Skin epidermis (tissue), 12 donors: Measurements from ENCODE around the gene CCDC80.
"Not testable (repeated sequence)": the region's sequence is repeated elsewhere in the genome, so short reads cannot be mapped to it uniquely, and the experiment has no call there.

Experiments used
- H3K27ac ChIP-seq, 21 experiments: fragments of 200-600 bp; sonication (generic) in 11 of 21; one replicate each; pipeline ENCODE4 v1.5.0; 2020; ENCODE audit warnings: mild to moderate bottlenecking in 3 of 21, inconsistent platforms in 2 of 21, moderate library complexity in 2 of 21
- H3K4me3 ChIP-seq, 7 experiments: fragments of 200-600 bp; sonication (generic) in 2 of 7; one replicate each; pipeline ENCODE4 v1.5.0; 2020; ENCODE audit warnings: inconsistent platforms in 2 of 7, mild to moderate bottlenecking in 2 of 7, moderate library complexity in 1 of 7

Gene CCDC80

GRCh38 chr3:112610121-112610520 lies 30.8 kb downstream of the CCDC80 start:
- Histone ChIP-seq H3K27ac (no peak overlapping the region), H3K4me3 (no peak overlapping the region)

- H3K27ac ChIP-seq: no peak overlapping the region
These were observed 33.1 kb downstream of the CCDC80 start for GRCh38 chr3:112607863-112608262.

GRCh38 chr3:112606098-112606497 lies 34.8 kb downstream of the CCDC80 start:
- no peak overlapping the region for H3K4me3 ChIP-seq
- peak overlapping the region in 2 of 21 experiments; percentile 23 to 26 for H3K27ac ChIP-seq

More at GRCh38 chr3:112607863-112608262, 33.1 kb downstream of the CCDC80 start:
- H3K4me3 ChIP-seq: no peak overlapping the region

GRCh38 chr3:112605285-112605684 lies 35.7 kb downstream of the CCDC80 start:
- H3K4me3 ChIP-seq: no peak overlapping the region
- peak overlapping the region in 1 of 21 experiments; percentile 9 for H3K27ac ChIP-seq

- Histone ChIP-seq H3K4me3 (no peak overlapping the region), H3K27ac (no peak overlapping the region)
These were observed 36.4 kb downstream of the CCDC80 start for GRCh38 chr3:112604536-112604935.

GRCh38 chr3:112602217-112602838 lies 38.6 kb downstream of the CCDC80 start:
- Histone ChIP-seq H3K27ac (no peak overlapping the region), H3K4me3 (no peak overlapping the region)

DNA sequence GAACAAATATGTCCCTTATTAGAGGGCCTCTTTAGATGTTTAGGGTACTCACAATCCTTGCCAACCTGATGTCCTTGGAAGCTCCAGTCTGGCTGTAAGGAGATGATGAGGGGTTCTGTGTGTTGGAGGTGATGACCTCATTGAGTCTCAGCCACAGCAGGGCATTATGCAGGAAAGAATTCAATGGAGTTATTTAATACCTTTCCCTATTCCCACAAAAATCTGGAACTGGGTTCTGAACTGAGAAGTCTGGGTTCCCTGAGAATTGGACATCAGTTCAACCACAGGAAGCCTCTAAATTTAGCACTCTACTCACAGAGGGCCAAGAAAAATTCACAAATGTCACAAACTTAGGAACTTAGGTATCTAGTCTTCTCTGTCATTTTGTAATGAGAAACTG lies 42.2 kb downstream of the CCDC80 start:
- Histone ChIP-seq H3K4me3 (no peak overlapping the region), H3K27ac (no peak overlapping the region)

DNA sequence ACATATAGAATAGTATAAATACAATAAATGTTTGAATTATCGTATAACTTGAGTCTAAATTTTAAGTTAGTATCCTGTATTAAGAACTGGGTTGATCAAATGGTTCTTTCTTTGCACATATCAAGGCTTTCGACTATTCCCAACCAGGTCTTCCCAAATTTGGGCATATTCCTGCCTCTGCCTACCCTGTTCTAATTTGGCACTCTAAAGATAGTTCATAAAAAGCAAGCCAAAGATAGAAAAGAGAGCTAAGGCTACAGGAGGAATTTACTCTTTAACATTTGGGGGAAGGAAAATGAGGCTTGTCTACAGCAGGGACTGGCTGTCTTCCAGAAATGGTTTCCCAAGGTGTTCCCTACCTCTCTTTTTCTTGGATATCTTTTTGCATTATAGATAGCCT lies 43.0 kb downstream of the CCDC80 start:
- Histone ChIP-seq H3K27ac (no peak overlapping the region), H3K4me3 (no peak overlapping the region)

- H3K4me3 ChIP-seq: no peak overlapping the region
- H3K27ac ChIP-seq: no peak overlapping the region
These were observed 46.1 kb downstream of the CCDC80 start for GRCh38 chr3:112594856-112595255.

DNA sequence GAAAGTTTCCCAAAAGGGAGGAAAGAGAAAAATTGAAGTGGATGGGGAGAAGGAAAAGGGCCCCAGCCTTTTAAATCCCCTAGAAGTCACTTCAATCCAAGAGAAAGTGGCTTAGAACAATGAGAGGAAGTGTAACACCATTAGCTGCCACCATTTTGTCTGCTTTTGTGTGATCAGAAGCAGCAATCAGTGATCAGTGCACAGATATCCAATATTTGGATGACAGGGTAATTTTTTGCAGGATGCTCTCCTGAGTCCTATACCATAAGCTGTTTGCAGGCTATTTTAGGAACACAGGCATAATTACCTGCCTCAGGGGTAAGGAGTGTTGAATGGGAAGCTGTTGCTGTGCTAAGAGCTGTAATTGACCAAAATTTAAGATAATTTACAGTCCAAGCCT lies 47.7 kb downstream of the CCDC80 start:
- no peak overlapping the region for H3K27ac ChIP-seq

DNA sequence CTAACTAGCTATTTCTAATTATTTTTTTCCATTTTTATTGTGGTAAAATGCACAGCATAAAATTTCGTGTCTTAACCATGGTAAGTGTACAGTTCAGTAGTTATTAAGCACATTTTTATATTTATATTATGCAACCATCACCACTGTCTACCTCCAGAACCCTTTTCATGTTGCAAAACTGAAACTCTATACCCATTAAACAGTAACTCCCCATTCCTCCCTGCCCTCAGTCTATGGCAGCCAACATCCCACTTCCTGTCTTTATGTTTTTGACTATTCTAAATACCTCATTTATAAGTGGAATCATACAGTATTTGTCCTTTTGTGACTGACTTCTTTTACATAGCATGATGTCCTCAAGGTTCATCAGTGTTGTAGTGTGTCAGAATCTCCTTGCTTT lies 53.6 kb downstream of the CCDC80 start:
- no peak overlapping the region for H3K4me3 ChIP-seq
- H3K27ac ChIP-seq: no peak overlapping the region

More for the DNA sequence above, 47.7 kb downstream of the CCDC80 start:
- no peak overlapping the region for H3K4me3 ChIP-seq

DNA sequence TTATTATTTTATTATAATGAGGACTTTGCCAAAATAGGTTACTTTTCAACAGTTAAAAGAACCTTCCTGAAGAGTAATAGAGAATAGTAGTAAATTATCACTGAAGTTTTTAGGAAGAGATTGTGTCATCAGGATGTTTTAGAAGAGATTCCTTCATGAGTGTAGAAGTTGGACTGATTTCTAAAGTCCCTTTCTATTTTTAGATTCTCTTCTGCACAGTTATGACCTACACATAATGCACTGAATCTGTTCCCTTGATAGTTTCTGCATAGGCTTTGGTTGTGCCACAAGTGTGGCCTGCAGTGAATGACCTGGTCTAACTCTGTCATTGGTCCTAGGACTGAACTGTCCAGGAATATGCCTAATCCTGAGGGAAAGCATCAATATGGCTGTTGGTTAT lies 55.2 kb downstream of the CCDC80 start:
- H3K4me3 ChIP-seq: no peak overlapping the region
- no peak overlapping the region for H3K27ac ChIP-seq

DNA sequence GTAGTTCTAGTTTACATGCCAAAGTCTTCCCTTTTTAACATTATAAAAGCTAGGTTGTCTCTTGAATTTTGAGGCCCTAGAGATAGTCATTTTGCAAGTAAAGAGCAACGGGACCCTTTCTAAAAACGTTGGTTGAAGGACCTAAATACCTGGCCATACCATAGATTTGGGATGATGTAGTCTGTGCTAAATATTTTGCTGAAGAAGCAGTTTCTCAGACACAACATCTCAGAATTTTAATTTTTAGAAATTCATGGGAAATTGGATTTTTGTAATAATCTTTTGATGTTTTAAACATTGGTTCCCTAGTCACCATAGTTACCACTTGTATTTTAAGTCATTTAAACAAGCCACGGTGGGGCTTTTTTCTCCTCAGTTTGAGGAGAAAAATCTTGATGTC lies 57.8 kb downstream of the CCDC80 start:
- no peak overlapping the region for H3K27ac ChIP-seq
- no peak overlapping the region for H3K4me3 ChIP-seq

- no peak overlapping the region for H3K27ac ChIP-seq
- H3K4me3 ChIP-seq: no peak overlapping the region
These were observed 58.6 kb downstream of the CCDC80 start for GRCh38 chr3:112582244-112582874.

DNA sequence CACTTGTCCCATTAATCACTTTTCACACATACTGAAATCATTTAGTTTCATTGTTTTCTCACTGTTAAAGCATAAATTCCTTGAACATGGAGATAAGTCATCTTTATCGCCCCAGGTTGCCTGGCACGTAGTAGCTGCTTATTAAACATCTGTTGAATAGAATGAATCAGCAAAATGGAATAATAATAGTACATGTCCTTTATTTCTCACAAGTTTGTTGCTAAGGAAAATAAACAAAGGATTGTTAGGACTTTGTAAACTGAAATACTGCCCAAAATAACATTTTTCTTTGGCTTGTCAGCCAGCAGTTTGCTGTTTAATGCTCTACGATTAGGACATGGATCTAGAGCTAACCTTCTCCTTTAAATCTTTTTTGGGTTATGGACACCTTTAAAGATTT lies 61.2 kb downstream of the CCDC80 start:
- Histone ChIP-seq H3K27ac (peak overlapping the region in 6 of 21 experiments; percentile 2 to 57 (median 24)), H3K4me3 (no peak overlapping the region)

DNA sequence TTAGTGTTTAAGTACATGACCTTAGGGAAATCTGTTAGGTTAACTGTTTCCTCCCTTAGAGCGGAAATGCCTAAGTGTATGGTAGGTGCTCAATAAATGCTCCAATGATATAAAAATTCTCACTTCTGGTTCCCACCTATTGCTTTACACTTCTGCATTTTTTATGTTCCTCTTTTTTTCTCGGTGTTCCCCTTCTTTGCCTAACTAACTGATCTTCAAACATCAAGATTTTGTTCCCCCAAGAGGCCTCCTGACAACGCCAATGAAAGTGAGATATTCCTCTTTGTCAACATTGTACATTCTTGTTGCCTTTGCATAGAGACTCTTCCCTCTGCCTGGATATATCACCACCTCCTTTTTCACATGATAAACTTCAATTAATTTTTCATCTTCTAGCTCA lies 61.7 kb downstream of the CCDC80 start:
- peak overlapping the region in 3 of 21 experiments; percentile 2 to 51 (median 7) for H3K27ac ChIP-seq

DNA sequence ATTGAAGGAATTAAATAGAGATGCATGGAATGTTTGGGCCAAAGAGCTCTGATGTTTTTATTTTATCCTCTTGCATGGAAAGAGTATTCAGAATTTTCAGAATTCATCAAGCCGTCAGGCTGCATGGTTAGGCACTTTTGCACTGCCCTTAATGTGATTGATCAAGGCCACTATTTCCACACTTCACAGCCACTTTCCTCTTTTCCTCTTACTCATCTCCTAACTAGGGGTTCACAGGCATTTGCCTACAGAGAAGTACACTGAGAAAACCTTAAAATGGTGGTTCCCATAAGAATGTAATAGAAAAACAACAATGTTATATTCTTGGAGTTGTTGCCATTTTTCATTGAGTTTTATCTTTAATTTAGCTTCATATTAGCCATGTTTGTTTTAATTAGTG lies 68.2 kb downstream of the CCDC80 start:
- Histone ChIP-seq H3K27ac (no peak overlapping the region), H3K4me3 (no peak overlapping the region)

More for the DNA sequence above, 61.7 kb downstream of the CCDC80 start:
- H3K4me3 ChIP-seq: no peak overlapping the region

- Histone ChIP-seq H3K27ac (no peak overlapping the region), H3K4me3 (no peak overlapping the region)
These were observed 71.7 kb downstream of the CCDC80 start for GRCh38 chr3:112569265-112569664.

DNA sequence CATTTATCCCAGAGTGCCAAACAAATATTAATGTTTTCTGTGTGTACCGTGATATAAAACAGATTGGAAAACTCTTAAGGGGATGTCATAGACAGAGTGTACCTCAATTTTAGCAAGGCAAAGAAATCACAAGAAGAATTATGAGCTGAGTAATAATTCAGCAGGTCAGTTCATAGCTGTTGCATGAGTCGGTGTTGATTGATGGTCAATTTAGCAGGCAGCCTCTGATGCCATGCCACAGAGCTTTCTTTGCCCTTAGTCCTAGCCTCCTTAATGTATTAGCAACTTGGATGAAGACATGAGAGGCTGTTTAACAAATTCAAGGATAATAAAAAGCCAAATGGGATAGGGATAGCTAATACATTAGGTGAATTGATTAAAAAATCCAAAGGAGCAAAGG lies 72.3 kb downstream of the CCDC80 start:
- Histone ChIP-seq H3K27ac (no peak overlapping the region), H3K4me3 (no peak overlapping the region)

GRCh38 chr3:112564940-112565305 lies 76.0 kb downstream of the CCDC80 start:
- Histone ChIP-seq H3K4me3 (no peak overlapping the region), H3K27ac (no peak overlapping the region)

DNA sequence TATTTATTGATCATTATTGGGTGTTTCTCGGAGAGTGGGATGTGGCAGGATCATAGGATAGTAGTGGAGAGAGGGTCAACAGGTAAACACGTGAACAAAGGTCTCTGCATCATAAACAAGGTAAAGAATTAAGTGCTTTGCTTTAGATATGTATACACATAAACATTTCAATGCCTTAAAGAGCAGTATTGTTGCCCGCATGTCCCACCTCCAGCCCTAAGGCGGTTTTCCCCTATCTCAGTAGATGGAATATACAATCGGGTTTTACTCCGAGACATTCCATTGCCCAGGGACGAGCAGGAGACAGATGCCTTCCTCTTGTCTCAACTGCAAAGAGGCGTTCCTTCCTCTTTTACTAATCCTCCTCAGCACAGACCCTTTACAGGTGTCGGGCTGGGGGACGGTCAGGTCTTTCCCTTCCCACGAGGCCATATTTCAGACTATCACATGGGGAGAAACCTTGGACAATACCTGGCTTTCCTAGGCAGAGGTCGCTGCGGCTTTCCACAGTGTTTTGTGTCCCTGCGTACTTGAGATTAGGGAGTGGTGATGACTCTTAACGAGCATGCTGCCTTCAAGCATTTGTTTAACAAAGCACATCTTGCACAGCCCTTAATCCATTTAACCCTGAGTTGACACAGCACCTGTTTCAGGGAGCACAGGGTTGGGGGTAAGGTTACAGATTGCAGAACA lies 76.5 kb downstream of the CCDC80 start:
- not testable (repeated sequence) for H3K27ac ChIP-seq, H3K4me3 ChIP-seq
